Lung (tissue), 10 donors: ENCODE results near the gene CFC1. TPM values are rescaled to one million over a fixed set of nuclear protein-coding genes. Genes with fewer than 3 reads are reported as not detected.
A peak's percentile ranks its signal among the peaks of the same experiment; 100 is the strongest.
"Not testable (repeated sequence)": the region's sequence is repeated elsewhere in the genome, so short reads cannot be mapped to it uniquely, and the experiment has no call there.

Experiments
- ATAC-seq: fragments of 200-7000 bp; cut with Tn5 transposase; one replicate; pipeline ENCODE4 v1.9.1; 2020; ENCODE audit warnings: moderate number of reproducible peaks; ENCODE audit not compliant: insufficient read depth, low FRiP score
- DNase-seq, 3 donors: peaks; one replicate each; pipeline ENCODE4 v3.0.0-alpha.2; 2013 to 2017
- H3K27ac ChIP-seq, 2 donors: one replicate each; pipeline ENCODE4 v1.5.1; 2013; ENCODE audit warnings: mild to moderate bottlenecking in 2 of 2, moderate library complexity in 2 of 2, control low read depth in 1 of 2, inconsistent platforms in 1 of 2, low read depth in 1 of 2, low read length in 1 of 2
- H3K27me3 ChIP-seq, 3 donors: one replicate each; pipeline ENCODE4 v1.5.1; 2013; ENCODE audit warnings: low read length in 2 of 3; ENCODE audit not compliant: control insufficient read depth in 3 of 3, insufficient read depth in 3 of 3
- H3K36me3 ChIP-seq, 4 donors: one replicate each; pipeline ENCODE4 v1.5.1; 2013; ENCODE audit warnings: low read length in 4 of 4, mild to moderate bottlenecking in 1 of 4, moderate library complexity in 1 of 4; ENCODE audit not compliant: control insufficient read depth in 4 of 4, insufficient read depth in 4 of 4
- H3K4me1 ChIP-seq, 5 donors: one replicate each; pipeline ENCODE4 v1.5.1; 2013; ENCODE audit warnings: low read length in 5 of 5, mild to moderate bottlenecking in 2 of 5, moderate library complexity in 1 of 5; ENCODE audit not compliant: control insufficient read depth in 5 of 5, insufficient read depth in 5 of 5
- H3K4me3 ChIP-seq: one replicate; pipeline ENCODE4 v1.5.1; 2013; ENCODE audit warnings: mild to moderate bottlenecking, control low read depth, moderate library complexity
- H3K9ac ChIP-seq, 2 donors: one replicate each; pipeline ENCODE4 v1.5.1; 2013; ENCODE audit warnings: low read length in 2 of 2, control low read depth in 1 of 2; ENCODE audit not compliant: insufficient read depth in 1 of 2
- H3K9me3 ChIP-seq, 4 donors: one replicate each; pipeline ENCODE4 v1.5.1; 2013; ENCODE audit warnings: low read length in 3 of 4, mild to moderate bottlenecking in 1 of 4, moderate library complexity in 1 of 4; ENCODE audit not compliant: control insufficient read depth in 4 of 4, insufficient read depth in 3 of 4
- WGBS, 2 donors: extraction: QIAGEN DNeasy Blood & Tissue Kit; methylation state at CpG; one replicate each; pipeline ENCODE4 v1.1.7; 2013; 5-methylcytosine and 5-hydroxymethylcytosine counted together
- polyA plus RNA-seq, 2 donors: library from polyadenylated mRNA; stranded (reverse); fragments of 200-250 nt; gene quantifications; one replicate each; pipeline ENCODE4 v1.2.1, GENCODE V29; 2013
- total RNA-seq, 2 donors: library from RNA; depleted of rRNA in 1 of 2; stranded (reverse); fragments of >200 nt in 1 of 2; gene quantifications; one replicate each; pipeline ENCODE4 v1.2.1, GENCODE V29; 2014 to 2021
- donor health status: Bipolar disorder and iron deficiency.
- donor health status: healthy.
- donor health status: DM: yes; HTN: yes; CAD: no.

The CFC1 gene
- total and polyA plus RNA-seq, 4 donors: 0.19 to 9.1 (median 1.3) TPM; not detected in 1

DNA sequence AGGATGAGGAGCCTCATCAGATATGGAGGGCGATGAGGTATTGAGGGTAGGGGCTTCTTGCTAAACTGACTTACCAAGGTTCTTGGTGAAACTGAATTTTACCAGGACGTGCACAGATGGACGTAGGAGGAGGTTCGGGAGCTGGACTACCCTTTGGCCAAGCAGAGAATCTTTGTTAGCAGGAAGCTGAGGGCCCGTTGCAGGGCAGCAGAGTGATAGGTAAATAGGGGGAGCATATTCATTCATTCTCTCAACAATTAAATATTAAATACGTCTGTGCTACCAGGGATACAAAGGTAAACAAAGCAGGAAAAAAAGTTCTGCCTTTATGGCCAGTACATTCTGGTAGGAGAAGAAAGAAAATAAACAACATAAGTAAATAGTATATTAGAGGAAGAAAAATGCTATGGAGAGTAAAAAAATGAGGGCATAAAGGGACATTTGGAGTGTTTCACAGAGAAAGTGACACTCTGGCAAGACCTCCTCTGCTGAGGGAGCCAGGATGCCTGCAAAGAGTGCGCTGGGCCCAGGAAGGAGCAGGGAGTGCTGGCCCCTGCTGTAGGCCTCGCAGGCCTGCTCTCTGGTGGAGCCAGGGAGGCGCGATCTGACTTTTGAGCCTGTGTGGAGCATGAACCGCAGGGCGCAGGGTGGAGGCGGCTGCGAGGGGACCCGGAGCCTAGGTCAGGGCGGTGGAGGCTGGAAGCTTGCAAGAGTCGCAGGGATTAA lies 9.1 kb upstream of the CFC1 start:
- not testable (repeated sequence) for H3K4me3 ChIP-seq, H3K4me1 ChIP-seq, H3K9ac ChIP-seq, H3K27ac ChIP-seq, H3K27me3 ChIP-seq, H3K36me3 ChIP-seq, H3K9me3 ChIP-seq, ATAC-seq
- 83 to 93% methylated on average over 4 of the region's 17 CpGs for WGBS, 2 donors
- peak in 1 of 3 donors; percentile 0 for DNase-seq

DNA sequence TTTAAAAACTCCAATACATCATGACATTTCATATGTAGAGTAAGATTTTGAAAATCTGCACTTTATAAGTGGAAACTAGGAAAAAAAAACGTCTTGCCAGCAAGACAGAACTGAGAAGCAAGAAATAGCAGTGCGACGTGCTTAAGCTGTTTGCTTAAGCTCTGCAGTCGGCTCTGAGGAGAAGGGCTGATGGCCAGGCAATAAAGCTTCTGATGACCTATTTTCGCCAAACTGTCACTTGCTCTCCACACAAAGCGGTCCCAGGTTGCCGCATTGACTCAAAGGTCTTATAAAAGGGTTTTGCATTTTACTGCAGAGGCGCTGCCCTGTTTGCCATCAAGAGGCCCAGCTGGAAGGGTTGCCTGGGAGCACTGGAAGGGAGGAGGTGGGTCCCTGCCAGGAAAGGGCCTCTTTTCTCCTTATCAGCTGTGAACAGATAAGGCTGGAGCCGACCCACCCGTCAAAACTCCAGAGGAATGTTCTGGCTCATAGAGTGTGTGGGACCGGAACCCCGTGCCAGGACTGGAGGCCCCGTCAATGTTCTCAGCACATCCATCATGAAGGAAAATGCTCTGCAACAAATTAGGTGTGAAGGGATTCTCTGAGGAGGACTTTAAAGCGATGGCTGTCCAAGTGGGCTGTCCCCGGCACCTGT lies 2.4 kb upstream of the CFC1 start:
- DNase-seq, H3K27ac ChIP-seq, H3K4me3 ChIP-seq, H3K27me3 ChIP-seq, H3K9me3 ChIP-seq, H3K36me3 ChIP-seq, H3K4me1 ChIP-seq, H3K9ac ChIP-seq: not testable (repeated sequence)
- ATAC-seq: peak; percentile 37
- 8 to 10% methylated on average over 4 to 5 of the region's 15 CpGs for WGBS, 2 donors

- ATAC-seq, H3K9ac ChIP-seq, H3K4me3 ChIP-seq, H3K4me1 ChIP-seq, H3K9me3 ChIP-seq, H3K27me3 ChIP-seq, DNase-seq, H3K36me3 ChIP-seq, H3K27ac ChIP-seq: not testable (repeated sequence)
- 80 to 81% methylated on average over 8 of the region's 9 CpGs for WGBS, 2 donors
Observed at GRCh38 chr2:130599926-130600325, 551 bp upstream of the CFC1 start.

DNA sequence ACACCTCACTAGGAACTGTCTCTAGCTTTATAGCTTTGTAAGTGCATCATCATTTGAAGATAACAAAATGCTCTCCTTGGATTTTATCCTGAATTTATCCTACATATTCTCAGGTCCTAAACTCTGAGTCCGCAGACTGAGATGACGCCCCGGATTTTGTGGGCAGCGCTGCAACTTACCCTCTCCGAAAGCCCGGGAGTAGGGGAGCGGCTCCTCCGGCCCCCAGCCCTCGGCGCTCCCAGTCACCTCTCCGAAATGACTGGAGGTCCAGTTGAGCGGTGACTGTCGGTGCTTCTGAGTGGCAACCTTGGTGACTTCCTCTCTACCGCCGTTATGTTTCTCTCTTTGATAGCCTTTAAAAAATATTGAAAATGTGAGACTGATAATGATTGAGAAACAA lies 912 bp downstream of the CFC1 start:
- ATAC-seq: not testable (repeated sequence)

GRCh38 chr2:130597994-130598393 lies 1.4 kb downstream of the CFC1 start:
- H3K4me1 ChIP-seq, ATAC-seq, H3K27ac ChIP-seq, H3K9ac ChIP-seq, H3K36me3 ChIP-seq, H3K27me3 ChIP-seq, H3K4me3 ChIP-seq, DNase-seq, H3K9me3 ChIP-seq: not testable (repeated sequence)
- no CpG with 5 or more reads among the region's 22 CpGs for WGBS, 2 donors

More for the DNA sequence above, 912 bp downstream of the CFC1 start:
- whole genome bisulfite sequencing, 2 donors: 19 to 30% methylated on average over 12 to 13 of the region's 15 CpGs
- H3K9me3 ChIP-seq, H3K4me1 ChIP-seq, H3K27ac ChIP-seq, H3K27me3 ChIP-seq, H3K4me3 ChIP-seq, DNase-seq, H3K9ac ChIP-seq, H3K36me3 ChIP-seq: not testable (repeated sequence)

DNA sequence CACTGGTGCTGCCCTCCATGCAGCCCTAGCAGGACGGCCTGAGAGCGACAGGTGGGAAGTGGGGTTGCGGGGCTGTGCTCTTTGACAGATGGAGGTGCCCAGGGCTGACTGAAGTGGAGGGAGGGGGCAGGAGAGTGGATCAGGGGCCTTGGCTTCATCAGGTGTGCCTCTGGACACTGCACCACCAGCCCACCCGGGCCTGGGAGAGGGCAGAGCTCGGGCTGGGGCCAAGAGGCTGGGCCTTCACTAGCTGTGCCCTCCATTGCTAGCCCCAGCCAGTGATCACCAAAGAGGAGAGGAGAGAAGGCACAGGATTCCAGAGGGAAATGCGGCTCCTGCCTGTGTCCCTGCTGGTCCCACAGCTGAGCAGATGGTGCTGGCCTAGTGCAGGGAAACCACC lies 2.6 kb downstream of the CFC1 start:
- WGBS, 2 donors: 60 to 70% methylated on average over 2 of the region's 6 CpGs
- not testable (repeated sequence) for H3K27me3 ChIP-seq, H3K36me3 ChIP-seq, H3K9me3 ChIP-seq, H3K4me3 ChIP-seq, ATAC-seq, DNase-seq, H3K9ac ChIP-seq, H3K4me1 ChIP-seq, H3K27ac ChIP-seq

DNA sequence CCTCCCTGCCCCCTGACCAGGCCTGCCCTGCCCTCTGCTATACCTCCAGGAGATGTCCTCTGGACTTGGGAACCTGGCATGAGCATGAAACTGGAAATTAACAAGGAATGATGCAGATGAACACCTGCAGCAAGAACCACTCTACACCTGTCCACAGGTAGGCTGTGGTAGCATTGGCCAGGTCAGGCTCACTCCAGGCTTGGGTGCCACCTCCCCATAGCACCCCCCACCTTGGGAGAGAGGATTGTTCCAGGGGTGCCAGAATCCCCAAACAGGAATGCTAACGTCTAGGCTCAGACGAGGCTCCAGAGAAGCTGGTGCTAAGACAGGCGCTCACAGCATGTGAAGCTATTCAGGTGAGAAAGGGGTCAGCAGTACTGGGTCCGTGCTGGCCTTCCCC lies 5.4 kb downstream of the CFC1 start:
- ATAC-seq, DNase-seq, H3K27ac ChIP-seq, H3K4me3 ChIP-seq, H3K27me3 ChIP-seq, H3K9me3 ChIP-seq, H3K36me3 ChIP-seq, H3K4me1 ChIP-seq, H3K9ac ChIP-seq: not testable (repeated sequence)
- WGBS, 2 donors: 80 to 81% methylated on average over 2 of the region's 4 CpGs

- H3K9me3 ChIP-seq, DNase-seq, H3K36me3 ChIP-seq, H3K27ac ChIP-seq, ATAC-seq, H3K9ac ChIP-seq, H3K4me3 ChIP-seq, H3K27me3 ChIP-seq, H3K4me1 ChIP-seq: not testable (repeated sequence)
- 29 to 30% methylated on average over 6 to 8 of the region's 40 CpGs for WGBS, 2 donors
Observed at GRCh38 chr2:130592791-130593414, 6.5 kb downstream of the CFC1 start.
